GM12873 (cell line): Measurements from ENCODE around the gene ZBTB7C.

Source experiments
- CTCF ChIP-seq: IDR thresholded peaks from 2 replicates; pipeline ENCODE4 v1.5.1; 2012; ENCODE audit warnings: low read depth, mild to moderate bottlenecking, moderate library complexity, low read length, control low read depth; ENCODE audit not compliant: insufficient read depth; ENCODE audit errors: missing control alignments

The ZBTB7C gene

GRCh38 chr18:48161911-48162698, 247.1 kb downstream of the ZBTB7C start:
- no peak for TF ChIP-seq CTCF

- TF ChIP-seq CTCF: no peak
Measured at GRCh38 chr18:48161191-48161910, 247.8 kb downstream of the ZBTB7C start.

DNA sequence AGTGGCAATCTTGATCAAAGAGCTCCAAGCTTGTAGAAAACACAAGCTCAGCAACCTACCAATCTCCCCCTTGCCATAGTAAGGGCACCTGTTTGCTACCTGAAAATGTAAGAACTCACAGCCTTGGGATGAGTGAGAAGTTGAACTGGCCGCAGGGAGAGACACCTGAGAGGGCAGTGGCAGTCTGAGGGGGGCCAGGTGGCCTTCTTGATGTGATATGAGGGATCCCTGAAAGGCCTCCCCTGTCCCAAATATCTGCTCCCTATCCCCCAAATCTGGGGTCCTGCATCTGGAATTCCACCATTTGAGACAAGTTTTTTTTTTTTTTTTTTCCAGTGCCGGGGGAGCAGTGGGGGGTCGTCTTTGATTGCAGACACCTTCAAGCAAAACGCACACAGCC, 248.6 kb downstream of the ZBTB7C start:
- TF ChIP-seq CTCF: no peak

DNA sequence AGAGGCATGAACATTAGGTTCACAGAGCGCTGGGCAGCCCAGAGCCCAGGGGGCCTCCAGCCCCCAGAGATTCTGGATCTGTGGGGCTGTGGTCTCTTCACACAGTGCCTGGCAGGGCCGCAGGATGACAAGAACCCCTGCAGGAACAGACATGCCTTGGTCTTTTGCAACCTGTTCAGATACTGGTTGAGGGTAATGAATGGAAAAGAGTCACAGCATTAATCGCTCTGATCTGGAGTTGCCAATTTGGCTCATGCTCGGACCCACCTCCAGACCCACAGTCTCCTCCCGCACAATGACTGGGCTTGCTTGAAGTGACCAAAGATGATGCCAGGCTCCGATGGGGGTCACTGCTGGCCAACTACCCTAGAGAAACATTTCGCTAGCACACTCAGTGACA, 249.4 kb downstream of the ZBTB7C start:
- no peak for TF ChIP-seq CTCF

- TF ChIP-seq CTCF: no peak
Measured at GRCh38 chr18:48158721-48159120, 250.5 kb downstream of the ZBTB7C start.

GRCh38 chr18:48157956-48158355, 251.2 kb downstream of the ZBTB7C start:
- no peak for TF ChIP-seq CTCF

GRCh38 chr18:48155856-48156255, 253.3 kb downstream of the ZBTB7C start:
- no peak for TF ChIP-seq CTCF
